Esophagus (tissue), 2 donors: ENCODE data around the gene ANKRD10. TPM values are rescaled to one million over a fixed set of nuclear protein-coding genes. Genes with fewer than 3 reads are reported as not detected.
"Not testable (repeated sequence)": the region's sequence is repeated elsewhere in the genome, so short reads cannot be mapped to it uniquely, and the experiment has no call there.

Source experiments
- H3K27ac ChIP-seq, 2 donors: one replicate each; pipeline ENCODE4 v1.5.1; 2013; ENCODE audit warnings: low read depth in 2 of 2, mild to moderate bottlenecking in 2 of 2, inconsistent platforms in 1 of 2, low read length in 1 of 2, moderate library complexity in 1 of 2
- H3K27me3 ChIP-seq, 2 donors: one replicate each; pipeline ENCODE4 v1.6.1; 2013; ENCODE audit warnings: low read length in 2 of 2, control low read depth in 1 of 2, mild to moderate bottlenecking in 1 of 2; ENCODE audit not compliant: insufficient read depth in 2 of 2, control insufficient read depth in 1 of 2
- H3K36me3 ChIP-seq, 2 donors: one replicate each; pipeline ENCODE4 v1.6.1; 2013; ENCODE audit warnings: low read length in 1 of 2; ENCODE audit not compliant: control insufficient read depth in 2 of 2, insufficient read depth in 2 of 2
- H3K4me1 ChIP-seq, 2 donors: one replicate each; pipeline ENCODE4 v1.6.1; 2013; ENCODE audit warnings: low read length in 1 of 2; ENCODE audit not compliant: control insufficient read depth in 2 of 2, insufficient read depth in 2 of 2
- H3K4me3 ChIP-seq, 2 donors: one replicate each; pipeline ENCODE4 v1.5.1; 2013; ENCODE audit warnings: low read length in 2 of 2, mild to moderate bottlenecking in 2 of 2, low read depth in 1 of 2, moderate library complexity in 1 of 2
- H3K9me3 ChIP-seq, 2 donors: one replicate each; pipeline ENCODE4 v1.6.1; 2013; ENCODE audit warnings: mild to moderate bottlenecking in 2 of 2, low read depth in 1 of 2, low read length in 1 of 2, moderate library complexity in 1 of 2; ENCODE audit not compliant: control insufficient read depth in 2 of 2, insufficient read depth in 1 of 2
- WGBS, 2 donors: extraction: QIAGEN DNeasy Blood & Tissue Kit; methylation state at CpG; one replicate each; pipeline ENCODE4 v1.1.7; 2013; 5-methylcytosine and 5-hydroxymethylcytosine counted together
- polyA plus RNA-seq, 2 donors: library from polyadenylated mRNA; stranded (reverse); fragments of 200-250 nt; gene quantifications; one replicate each; pipeline ENCODE4 v1.2.3, GENCODE V29; 2013
- donor health status: healthy with polysubstance abuse.
- donor health status: Bipolar disorder and iron deficiency.

The ANKRD10 gene
- polyA plus RNA-seq, 2 donors, result 19.7 to 34.4 TPM

DNA sequence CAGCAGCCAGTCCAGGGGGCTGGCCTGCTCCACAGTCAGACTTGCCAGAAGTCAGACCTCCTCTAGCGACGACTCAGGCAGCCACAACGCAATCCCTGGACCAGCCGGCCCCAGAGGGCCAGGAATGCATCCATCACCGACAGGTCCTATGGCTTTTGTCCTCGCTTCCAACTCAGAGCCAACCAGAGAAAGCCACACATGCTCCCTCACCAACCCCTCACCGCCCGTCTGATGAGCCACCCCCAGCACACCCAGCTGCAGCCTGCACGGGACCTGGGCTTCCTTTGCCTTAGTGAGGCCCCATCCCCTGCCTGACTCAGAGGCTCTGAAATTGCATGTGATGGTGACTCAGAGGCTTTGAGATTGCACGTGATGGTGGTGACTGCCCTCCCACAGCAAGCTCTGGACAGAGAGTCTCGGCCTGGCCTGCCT lies 40.2 kb upstream of the ANKRD10 start:
- WGBS, 2 donors, result 34 to 45% methylated on average over 11 of the region's 11 CpGs
- H3K4me3 ChIP-seq, H3K9me3 ChIP-seq, H3K4me1 ChIP-seq, H3K27ac ChIP-seq, H3K27me3 ChIP-seq, H3K36me3 ChIP-seq: not testable (repeated sequence)

DNA sequence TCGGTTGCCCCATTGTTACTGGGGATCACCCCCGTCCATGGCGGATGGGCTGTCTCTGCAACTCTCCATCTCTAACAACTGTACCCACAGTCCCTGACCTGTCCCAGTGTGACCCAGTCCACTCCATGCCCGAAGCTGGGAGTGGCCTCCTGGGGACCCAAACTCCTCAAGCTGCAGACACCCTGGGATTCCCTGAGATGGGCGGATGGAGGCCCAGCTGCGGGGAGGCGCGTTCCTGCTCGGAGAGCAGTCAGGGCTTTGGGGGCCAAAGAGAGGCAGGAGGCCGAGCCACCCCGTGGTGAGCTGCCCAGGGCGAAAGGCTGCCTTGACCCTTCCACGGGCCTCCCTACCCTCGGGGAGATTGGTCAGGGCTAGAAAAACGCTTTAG lies 39.7 kb upstream of the ANKRD10 start:
- H3K27me3 ChIP-seq, H3K27ac ChIP-seq, H3K4me3 ChIP-seq, H3K9me3 ChIP-seq, H3K36me3 ChIP-seq, H3K4me1 ChIP-seq: not testable (repeated sequence)
- 84 to 85% methylated on average over 12 to 13 of the region's 15 CpGs for WGBS, 2 donors

DNA sequence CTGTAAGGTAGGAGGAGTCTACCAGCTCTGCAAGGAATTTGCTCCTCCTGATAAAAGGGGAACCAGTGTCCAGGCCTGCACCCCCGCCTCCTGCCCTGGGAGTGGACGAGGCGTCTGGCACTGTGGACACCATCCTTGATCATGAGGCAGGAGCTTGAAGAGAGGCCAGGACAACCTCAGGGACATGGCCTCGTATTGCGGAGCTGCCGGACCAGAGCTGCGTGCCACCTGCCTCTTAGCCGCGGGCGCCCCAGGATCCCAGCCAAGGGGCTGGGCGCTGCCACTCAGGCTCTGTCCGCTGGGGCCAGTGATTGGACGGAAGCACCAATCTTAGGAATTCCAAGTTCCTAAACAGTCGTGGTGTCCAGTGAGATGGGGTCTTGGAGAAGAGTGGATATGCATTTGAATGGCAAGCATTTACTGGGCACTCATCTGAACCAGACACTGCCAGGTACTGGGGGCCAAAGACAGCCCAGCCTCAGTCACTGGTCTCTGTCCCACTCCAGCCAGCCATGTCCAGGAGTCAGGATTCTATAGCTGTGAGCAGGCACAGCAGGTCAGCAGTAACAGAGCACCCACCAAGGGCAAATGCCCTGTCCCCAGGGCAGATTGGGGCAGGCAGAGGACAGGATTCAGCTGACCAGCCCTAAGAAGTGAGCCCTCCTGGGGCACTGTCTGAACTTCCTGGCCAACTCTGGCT lies 39.1 kb upstream of the ANKRD10 start:
- Histone ChIP-seq H3K27me3 (no peaks in the 10 kb centered on the region), H3K36me3 (no peaks in the 10 kb centered on the region), H3K9me3 (no peaks in the 10 kb centered on the region), H3K4me3 (no peak overlapping the region), H3K27ac (no peak overlapping the region), H3K4me1 (no peaks in the 10 kb centered on the region)
- 96 to 97% methylated on average over 14 of the region's 14 CpGs for WGBS, 2 donors

DNA sequence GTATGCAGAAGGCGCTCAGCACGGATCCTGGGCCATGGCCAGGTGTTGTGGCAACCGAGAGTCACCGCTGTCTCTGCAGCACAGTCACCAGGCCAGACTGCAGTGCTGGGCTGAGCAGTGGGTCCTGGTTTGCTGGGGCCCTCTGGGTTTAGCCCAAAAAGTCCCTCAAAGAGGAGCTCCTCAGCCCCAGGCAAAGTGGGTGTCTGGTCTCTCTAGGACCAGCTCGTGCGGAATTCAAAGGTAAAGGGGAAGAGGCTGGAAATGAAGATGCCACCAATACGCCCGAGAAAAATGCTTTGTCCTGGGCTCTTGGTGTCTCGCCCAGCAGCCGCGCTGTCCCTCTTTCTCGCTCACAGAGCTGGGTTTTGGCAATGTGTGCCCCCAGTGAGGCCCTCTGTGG lies 38.5 kb upstream of the ANKRD10 start:
- Histone ChIP-seq H3K36me3 (no peaks in the 10 kb centered on the region), H3K4me3 (no peak overlapping the region), H3K27ac (no peak overlapping the region), H3K27me3 (no peaks in the 10 kb centered on the region), H3K9me3 (no peaks in the 10 kb centered on the region), H3K4me1 (no peaks in the 10 kb centered on the region)
- WGBS, 2 donors, result 94% methylated on average over 12 of the region's 12 CpGs

DNA sequence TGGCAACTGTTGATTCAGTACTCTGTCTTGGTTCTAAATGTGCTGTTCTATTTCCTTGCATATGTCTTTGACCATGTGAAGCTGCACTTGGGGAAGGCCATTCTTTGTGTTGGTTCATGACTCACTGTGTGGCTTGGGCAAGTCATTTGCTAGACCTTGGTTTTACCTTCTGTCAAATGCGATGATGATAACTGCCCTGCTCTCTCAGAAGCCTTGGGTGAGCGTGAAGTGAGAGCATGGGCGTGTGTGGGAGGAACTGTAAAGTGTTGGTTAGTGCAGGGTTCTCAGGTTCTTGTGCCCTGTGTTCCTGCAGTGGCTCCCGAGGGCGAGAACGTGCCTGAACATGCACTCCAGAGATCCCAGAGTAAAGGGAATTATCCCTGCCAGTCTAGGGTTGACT lies 37.3 kb upstream of the ANKRD10 start:
- H3K4me3 ChIP-seq, H3K27ac ChIP-seq, H3K4me1 ChIP-seq, H3K9me3 ChIP-seq, H3K27me3 ChIP-seq, H3K36me3 ChIP-seq: not testable (repeated sequence)
- 48 to 56% methylated on average over 6 of the region's 6 CpGs for WGBS, 2 donors

DNA sequence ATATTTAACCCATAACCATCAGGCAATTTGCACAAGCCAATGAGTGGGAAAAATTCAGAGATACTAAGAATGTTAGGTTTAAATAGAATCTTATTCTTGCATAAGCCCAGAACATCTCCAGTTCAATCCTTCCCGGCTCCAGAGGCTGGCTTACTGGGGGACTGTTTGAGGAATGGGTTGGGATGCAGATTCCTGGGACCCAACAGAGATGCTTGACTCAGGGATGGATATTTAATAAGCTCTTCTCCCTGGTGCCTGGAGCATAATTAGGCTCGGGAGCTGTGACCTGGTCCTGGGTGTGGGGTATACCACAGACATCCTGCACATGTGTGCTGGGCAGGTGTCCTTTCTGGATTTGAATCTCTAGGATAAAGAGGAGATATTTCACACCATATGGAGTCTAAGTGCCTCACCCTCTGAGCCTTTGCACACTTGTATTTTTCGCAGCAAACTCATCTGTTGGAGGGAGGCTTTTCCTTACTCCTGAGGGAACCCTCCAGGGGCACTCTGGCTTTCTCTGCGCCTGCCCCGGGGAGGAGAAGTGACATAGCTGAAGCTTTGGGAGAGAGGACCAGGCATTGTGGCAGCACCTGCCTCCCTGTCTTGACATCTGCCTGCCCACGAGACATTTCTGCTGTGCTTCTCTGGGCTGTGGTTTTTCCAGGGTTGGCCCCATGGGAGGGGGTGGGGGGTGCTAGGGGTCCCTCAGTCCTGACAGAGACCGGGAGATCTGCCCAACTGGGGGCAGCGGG lies 36.1 kb upstream of the ANKRD10 start:
- no peaks in the 10 kb centered on the region for H3K36me3 ChIP-seq
- WGBS, 2 donors, result 80 to 89% methylated on average over 8 of the region's 8 CpGs
- no peak overlapping the region for H3K4me3 ChIP-seq
- no peaks in the 10 kb centered on the region for H3K27me3 ChIP-seq
- H3K4me1 ChIP-seq, result no peaks in the 10 kb centered on the region
- H3K9me3 ChIP-seq, result no peaks in the 10 kb centered on the region
- H3K27ac ChIP-seq, result no peak overlapping the region

DNA sequence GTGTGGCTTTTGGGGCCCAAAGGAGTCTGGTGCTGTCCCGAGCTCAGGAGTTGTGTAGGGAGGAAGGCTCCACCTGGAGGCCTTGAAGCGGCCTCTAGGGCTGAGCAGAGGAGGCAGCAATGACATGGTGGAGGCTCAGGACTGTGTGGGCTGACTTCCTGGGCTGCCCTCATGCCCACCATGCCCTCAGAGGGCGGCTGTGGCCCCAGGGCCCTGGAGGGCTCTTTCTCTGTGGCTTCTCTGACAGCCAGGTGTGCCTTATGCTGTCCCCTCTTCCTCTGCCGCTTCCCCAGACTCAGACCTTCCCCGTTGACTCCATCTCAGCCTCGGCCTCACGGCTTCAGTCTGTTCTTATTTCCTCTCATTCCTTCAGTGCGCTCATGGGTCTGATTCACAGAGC lies 35.5 kb upstream of the ANKRD10 start:
- Histone ChIP-seq H3K4me3 (no peak overlapping the region), H3K4me1 (no peaks in the 10 kb centered on the region), H3K27me3 (no peaks in the 10 kb centered on the region), H3K36me3 (no peaks in the 10 kb centered on the region), H3K27ac (no peak overlapping the region), H3K9me3 (no peaks in the 10 kb centered on the region)
- WGBS, 2 donors, result 87 to 92% methylated on average over 8 of the region's 8 CpGs

DNA sequence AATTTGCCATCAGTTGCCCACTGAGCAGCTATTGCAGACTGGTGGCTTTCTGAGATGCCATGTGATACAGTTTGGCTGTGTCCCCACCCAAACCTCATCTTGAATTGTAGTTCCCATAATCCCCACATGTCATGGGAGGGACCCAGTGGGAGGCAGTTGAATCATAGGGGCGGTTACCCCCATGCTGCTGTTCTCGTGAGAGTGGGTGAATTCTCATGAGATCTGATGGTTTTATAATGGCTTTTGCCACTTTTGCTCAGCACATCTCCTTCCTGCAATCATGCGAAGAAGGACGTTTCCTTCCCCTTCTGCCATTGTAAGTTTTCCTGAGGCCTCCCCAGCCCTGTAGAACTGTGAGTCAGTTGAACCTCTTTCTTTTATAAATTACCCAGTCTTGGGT lies 34.8 kb upstream of the ANKRD10 start:
- Histone ChIP-seq H3K27me3 (no peaks in the 10 kb centered on the region), H3K27ac (no peak overlapping the region), H3K9me3 (no peaks in the 10 kb centered on the region), H3K36me3 (no peaks in the 10 kb centered on the region), H3K4me3 (no peak overlapping the region), H3K4me1 (no peaks in the 10 kb centered on the region)
- WGBS, 2 donors, result 87 to 88% methylated on average over 4 of the region's 4 CpGs

DNA sequence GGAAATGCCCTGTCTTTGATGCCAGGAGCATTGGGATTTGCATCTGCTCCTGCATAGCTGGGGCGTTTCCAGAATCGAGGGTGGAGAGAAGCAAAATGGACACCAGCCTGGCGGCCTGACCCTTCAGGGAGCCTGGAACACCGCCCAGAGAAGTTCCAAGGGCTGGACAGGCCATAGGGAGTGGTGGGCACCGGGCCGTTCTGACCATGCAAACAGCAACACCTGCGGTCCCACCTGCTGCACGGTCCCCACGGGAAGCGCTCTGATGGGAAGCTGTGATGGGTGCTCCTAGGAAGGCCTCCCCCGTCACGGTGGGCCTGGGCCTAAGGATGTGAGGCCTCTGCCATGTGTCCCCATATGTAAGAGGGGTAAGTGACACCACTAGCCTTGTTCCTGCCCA lies 34.2 kb upstream of the ANKRD10 start:
- H3K4me3 ChIP-seq, result no peak overlapping the region
- WGBS, 2 donors, result 89 to 92% methylated on average over 11 to 12 of the region's 12 CpGs

DNA sequence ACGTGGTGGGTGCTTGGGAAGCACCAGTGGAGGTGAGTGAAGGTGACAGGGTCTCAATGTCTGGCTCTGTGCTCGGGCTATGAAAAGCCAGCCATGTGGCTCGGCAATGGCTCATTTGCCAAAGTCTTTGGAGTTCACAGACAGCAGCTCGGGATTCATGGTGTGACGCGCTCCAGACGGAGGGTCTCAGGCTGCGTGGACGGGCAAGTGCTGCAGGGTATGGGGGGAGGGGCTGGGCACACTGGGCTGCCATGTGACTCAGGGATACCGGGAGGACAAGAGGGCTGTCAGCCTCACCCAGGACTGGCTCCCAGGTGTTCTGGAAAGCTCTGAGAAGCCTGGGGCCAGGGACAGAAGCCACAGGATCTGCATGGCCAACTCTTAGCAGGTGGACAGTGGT lies 32.5 kb upstream of the ANKRD10 start:
- 84 to 86% methylated on average over 6 to 8 of the region's 10 CpGs for WGBS, 2 donors
- not testable (repeated sequence) for H3K4me3 ChIP-seq, H3K27me3 ChIP-seq, H3K4me1 ChIP-seq, H3K36me3 ChIP-seq, H3K9me3 ChIP-seq, H3K27ac ChIP-seq

More for the DNA sequence above, 34.2 kb upstream of the ANKRD10 start:
- Histone ChIP-seq H3K9me3 (no peaks in the 10 kb centered on the region), H3K27ac (no peak overlapping the region), H3K36me3 (no peaks in the 10 kb centered on the region), H3K27me3 (no peaks in the 10 kb centered on the region), H3K4me1 (no peaks in the 10 kb centered on the region)
